Panc1 (cell line): ENCODE data around the gene RAD51D. TPM values are rescaled to one million over a fixed set of nuclear protein-coding genes. Genes with fewer than 3 reads are reported as not detected.

Experiments used
- ATAC-seq: fragments of 200-7000 bp; cut with Tn5 transposase; 2 replicates; pipeline ENCODE4 v1.9.1; 2020; ENCODE audit warnings: mild to moderate bottlenecking, moderate library complexity
- Bru-seq: library from RNA; stranded (reverse); fragments of 400-500 nt; gene quantifications from one replicate; lab custom pipeline; 2021; lab: Mats Ljungman, UMichigan
- BruChase-seq, 2 experiments: library from RNA; stranded (reverse); fragments of 400-500 nt; gene quantifications; one replicate each; lab custom pipeline; 2021; lab: Mats Ljungman, UMichigan
- BruUV-seq: library from RNA; stranded (reverse); fragments of 400-500 nt; replicated peaks from 2 replicates; lab custom pipeline; 2021; lab: Mats Ljungman, UMichigan
- CTCF ChIA-PET: fragments of 300-600 bp; sonication (Branson Sonifier 250); formaldehyde crosslinking; loops from one replicate; lab custom pipeline; 2022; ENCODE audit warnings: antibody characterized with exemption; lab: Charles Lee
- POLR2A ChIA-PET: fragments of 300-600 bp; sonication (Branson Sonifier 250); formaldehyde crosslinking; loops from one replicate; lab custom pipeline; 2022; ENCODE audit warnings: antibody characterized with exemption; lab: Charles Lee
- DNase-seq: peaks from one replicate; pipeline ENCODE4 v3.0.0-alpha.2; 2010; ENCODE audit warnings: low read depth, low spot score
- H3K27ac ChIP-seq: 2 replicates; pipeline ENCODE4 v1.5.1; 2011; ENCODE audit warnings: mild to moderate bottlenecking, low read length, inconsistent platforms
- H3K27me3 ChIP-seq: fragments of 200-500 bp; sonication (Bioruptor generic); 2 replicates; pipeline ENCODE4 v1.6.0; 2014; ENCODE audit warnings: low read length, inconsistent platforms; ENCODE audit not compliant: control insufficient read depth, insufficient read depth
- H3K36me3 ChIP-seq: fragments of 200-500 bp; sonication (Bioruptor generic); 2 replicates; pipeline ENCODE4 v1.5.1; 2014; ENCODE audit warnings: inconsistent platforms, mild to moderate bottlenecking, low read length, moderate library complexity; ENCODE audit not compliant: control insufficient read depth, insufficient read depth
- H3K4me1 ChIP-seq: 2 replicates; pipeline ENCODE4 v1.5.1; 2011; ENCODE audit warnings: inconsistent platforms, mild to moderate bottlenecking, low read length, moderate library complexity; ENCODE audit not compliant: control insufficient read depth, insufficient read depth
- H3K4me3 ChIP-seq, 2 experiments: 2 replicates each; pipeline ENCODE4 v1.5.1; 2011 to 2012; ENCODE audit warnings: low read depth in 2 of 2, low read length in 2 of 2, mild to moderate bottlenecking in 2 of 2, inconsistent platforms in 1 of 2, moderate library complexity in 1 of 2
- H3K9me3 ChIP-seq: fragments of 200-500 bp; sonication (Bioruptor generic); 2 replicates; pipeline ENCODE4 v1.5.1; 2014; ENCODE audit warnings: low read depth, mild to moderate bottlenecking, inconsistent platforms, low read length, moderate library complexity; ENCODE audit not compliant: control insufficient read depth, insufficient read depth
- CTCF ChIP-seq: fragments of 450-650 bp; IDR thresholded peaks from 2 replicates; pipeline ENCODE4 v1.5.1; 2017; ENCODE audit warnings: mild to moderate bottlenecking
- POLR2AphosphoS5 ChIP-seq: IDR thresholded peaks from 2 replicates; pipeline ENCODE4 v1.6.1; 2012; ENCODE audit warnings: mild to moderate bottlenecking, low read depth, low read length, moderate library complexity
- REST ChIP-seq, 2 experiments: IDR thresholded peaks; 2 replicates each; pipeline ENCODE4 v1.6.1; 2011 to 2012; ENCODE audit warnings: low read depth in 2 of 2, control low read depth in 1 of 2, low read length in 1 of 2, mild to moderate bottlenecking in 1 of 2, moderate library complexity in 1 of 2; ENCODE audit not compliant: insufficient read depth in 1 of 2
- SIN3A ChIP-seq: IDR thresholded peaks from 2 replicates; pipeline ENCODE4 v1.6.1; 2012; ENCODE audit warnings: low read depth, mild to moderate bottlenecking, low read length, moderate library complexity, borderline replicate concordance; ENCODE audit not compliant: insufficient read depth
- TCF7L2 ChIP-seq: IDR thresholded peaks from 2 replicates; pipeline ENCODE4 v1.6.1; 2011; ENCODE audit warnings: mild to moderate bottlenecking, low read depth, low read length, inconsistent platforms
- in situ Hi-C: cut with HindIII; loops from 2 replicates; pipeline ENCODE4 v1.10.0; 2016; ENCODE audit warnings: low sequenced_read_pairs, low pct_unique_long_range_greater_than_20kb
- intact Hi-C: fragments of 100-400 bp; cut with micrococcal nuclease; formaldehyde crosslinking; loops from one replicate; pipeline ENCODE4 v1.10.0; 2022; ENCODE audit not compliant: unreplicated experiment
- long read RNA-seq: library from polyadenylated mRNA; unstranded; transcript quantifications from one replicate; pipeline ENCODE4 v2.0.0, GENCODE V29; 2021; ENCODE audit not compliant: unreplicated experiment
- polyA plus RNA-seq: library from polyadenylated mRNA; unstranded; fragments of >200 nt; gene quantifications from one replicate; pipeline ENCODE4 v1.2.1, GENCODE V29; 2012; ENCODE audit warnings: missing spikeins; ENCODE audit not compliant: insufficient read length
- total RNA-seq: library from RNA; stranded (reverse); gene quantifications from one replicate; pipeline ENCODE4 v1.2.1, GENCODE V29; 2021; ENCODE audit not compliant: unreplicated experiment

Gene RAD51D
- total RNA-seq = 25.9 TPM
- polyA plus RNA-seq = 14.1 TPM
- percentile 75 among the genes with signal in this experiment for Bru-seq, nascent RNA
- BruChase-seq, experiment 1, labeled RNA remaining after a 2-hour chase = percentile 89 among the genes with signal in this experiment
- percentile 91 among the genes with signal in this experiment for BruChase-seq, experiment 2, labeled RNA remaining after a 6-hour chase
- long read RNA-seq, full-length matches to known transcripts = 29 of 58 reads
- long read RNA-seq, partial matches to known transcripts = 4 of 58 reads
- long read RNA-seq, other reads (novel, unspliced or antisense) = 25 of 58 reads

- ATAC-seq (peak; percentile 97), DNase-seq (no peak)
- ChIA-PET POLR2A (no interaction called here), CTCF (interaction anchor here (1.4 kb wide), 1 partner anchor 121 kb away, joined by 3 read pairs; no protein-coding TSS in a partner anchor)
- H3K9me3 ChIP-seq = no peaks in the 10 kb centered on the region
- peaks cover 11% of the 10 kb centered on the region; the same call in 1 of the 2 replicates for H3K4me1 ChIP-seq
- TF ChIP-seq SIN3A = peak; percentile 89; the same call in 1 of the 2 replicates
- no peak for TF ChIP-seq REST (IDR thresholded peaks at IDR 0.05; ENCODE audit: insufficient read depth in 1 of 2, low read depth in 2 of 2, low read length in 1 of 2)
- no peak for TF ChIP-seq TCF7L2
- peak; percentile 98 for TF ChIP-seq CTCF
- TF ChIP-seq POLR2AphosphoS5 = peak; percentile 80
- no peaks in the 10 kb centered on the region for H3K36me3 ChIP-seq
- no peaks in the 10 kb centered on the region for H3K27me3 ChIP-seq
- peak within 1 kb of the TSS; percentile 68 to 71 for H3K4me3 ChIP-seq
- intact Hi-C loops = loop anchor here (2.0 to 5.0 kb wide), 3 partner anchors 121 to 697 kb away; no protein-coding TSS in a partner anchor
- no TSS peak for BruUV-seq
- peak within 1 kb of the TSS; percentile 81 for H3K27ac ChIP-seq
- in situ Hi-C loops = no loop called here
Measured at GRCh38 chr17:35119370-35120165, at the start of gene RAD51D. TSS of gene RAD51D (minus strand) at chr17:35119860. CDS start at chr17:35119613, 247 bp downstream.

GRCh38 chr17:35167666-35168065 lies 48.0 kb upstream of the RAD51D start:
- H3K27ac ChIP-seq = no peak overlapping the region
- TF ChIP-seq CTCF = no peak
- TF ChIP-seq REST (IDR thresholded peaks at IDR 0.05; ENCODE audit: insufficient read depth in 1 of 2, low read depth in 2 of 2, low read length in 1 of 2) = no peak
- no peak for TF ChIP-seq POLR2AphosphoS5
- TF ChIP-seq TCF7L2 = no peak
- no peak for TF ChIP-seq SIN3A
- ChIA-PET CTCF (no interaction called here), POLR2A (interaction anchor here (0.6 kb wide), 1 partner anchor 138 kb away, joined by 3 read pairs; no protein-coding TSS in a partner anchor)
- no peaks in the 10 kb centered on the region for H3K4me1 ChIP-seq
- in situ Hi-C loops (no loop called here), intact Hi-C loops (no loop called here)
- DNase-seq = no peak
- no peak for ATAC-seq
- H3K4me3 ChIP-seq = no peak overlapping the region
- no peaks in the 10 kb centered on the region for H3K9me3 ChIP-seq
- H3K36me3 ChIP-seq = no peaks in the 10 kb centered on the region
- 0 out of 2 replicates have a peak, but pooled peaks cover 3% of the 10 kb centered on the region for H3K27me3 ChIP-seq
- no TSS peak for BruUV-seq
